Dendritic cell treated with granulocyte-macrophage colony-stimulating factor and Interleukin-4, amounts not matched to agents 40 ng/mL and 50 ng/mL, for 4 days (primary cell): Measurements from ENCODE around the gene PECR.
"Not testable (repeated sequence)": the region's sequence is repeated elsewhere in the genome, so short reads cannot be mapped to it uniquely, and the experiment has no call there.

Source experiments
- H3K27ac Mint-ChIP-seq: one replicate; pipeline ENCODE4 v1.8.0; 2022; ENCODE audit warnings: mild to moderate bottlenecking, mixed read lengths
- H3K27me3 Mint-ChIP-seq: one replicate; pipeline ENCODE4 v1.8.0; 2022; ENCODE audit warnings: mild to moderate bottlenecking, mixed read lengths
- H3K36me3 Mint-ChIP-seq: one replicate; pipeline ENCODE4 v1.8.0; 2022; ENCODE audit warnings: low read depth, mixed read lengths
- H3K4me1 Mint-ChIP-seq: one replicate; pipeline ENCODE4 v1.8.0; 2022; ENCODE audit warnings: low read depth, mixed read lengths
- H3K4me3 Mint-ChIP-seq: one replicate; pipeline ENCODE4 v1.8.0; 2022; ENCODE audit warnings: mild to moderate bottlenecking, moderate library complexity, mixed read lengths
- H3K9me3 Mint-ChIP-seq: one replicate; pipeline ENCODE4 v1.8.0; 2022; ENCODE audit warnings: mixed read lengths
- intact Hi-C: fragments of 100-400 bp; cut with micrococcal nuclease; formaldehyde crosslinking; loops from one replicate; pipeline ENCODE4 v1.15.0; 2022

The PECR gene

GRCh38 chr2:216018709-216019108, 62.9 kb downstream of the PECR start:
- Mint-ChIP-seq H3K27me3 (no peaks in the 10 kb centered on the region), H3K4me1 (peaks cover 12% of the 10 kb centered on the region), H3K36me3 (no peaks in the 10 kb centered on the region), H3K27ac (no peak overlapping the region), H3K9me3 (no peaks in the 10 kb centered on the region), H3K4me3 (no peak overlapping the region)
- intact Hi-C loops, result no loop called here

- H3K36me3 Mint-ChIP-seq, result peaks cover 8% of the 10 kb centered on the region
- intact Hi-C loops, result no loop called here
- no peak overlapping the region for H3K4me3 Mint-ChIP-seq
- no peak overlapping the region for H3K27ac Mint-ChIP-seq
- H3K9me3 Mint-ChIP-seq, result no peaks in the 10 kb centered on the region
- peaks cover 13% of the 10 kb centered on the region for H3K4me1 Mint-ChIP-seq
- peaks cover 4% of the 10 kb centered on the region for H3K27me3 Mint-ChIP-seq
Observed at GRCh38 chr2:216017365-216017764, 64.2 kb downstream of the PECR start.

- peaks cover 4% of the 10 kb centered on the region for H3K27me3 Mint-ChIP-seq
- peaks cover 8% of the 10 kb centered on the region for H3K36me3 Mint-ChIP-seq
- no peaks in the 10 kb centered on the region for H3K9me3 Mint-ChIP-seq
- H3K27ac Mint-ChIP-seq, result no peak overlapping the region
- intact Hi-C loops, result no loop called here
- H3K4me1 Mint-ChIP-seq, result peaks cover 19% of the 10 kb centered on the region
- H3K4me3 Mint-ChIP-seq, result no peak overlapping the region
Observed at GRCh38 chr2:216016581-216016980, 65.0 kb downstream of the PECR start.

GRCh38 chr2:216015722-216016464, 65.7 kb downstream of the PECR start:
- Mint-ChIP-seq H3K4me3 (no peak overlapping the region), H3K27me3 (peaks cover 4% of the 10 kb centered on the region), H3K36me3 (peaks cover 8% of the 10 kb centered on the region), H3K4me1 (peaks cover 19% of the 10 kb centered on the region), H3K9me3 (no peaks in the 10 kb centered on the region), H3K27ac (no peak overlapping the region)
- intact Hi-C loops, result no loop called here

- Mint-ChIP-seq H3K27me3 (peaks cover 4% of the 10 kb centered on the region), H3K9me3 (no peaks in the 10 kb centered on the region), H3K4me3 (no peak overlapping the region), H3K27ac (no peak overlapping the region), H3K4me1 (peaks cover 19% of the 10 kb centered on the region), H3K36me3 (peaks cover 8% of the 10 kb centered on the region)
- intact Hi-C loops, result no loop called here
Observed at GRCh38 chr2:216014986-216015385, 66.6 kb downstream of the PECR start.

- H3K36me3 Mint-ChIP-seq, result peaks cover 8% of the 10 kb centered on the region
- intact Hi-C loops, result no loop called here
- H3K27me3 Mint-ChIP-seq, result peaks cover 4% of the 10 kb centered on the region
- H3K9me3 Mint-ChIP-seq, result no peaks in the 10 kb centered on the region
- H3K27ac Mint-ChIP-seq, result no peak overlapping the region
- no peak overlapping the region for H3K4me3 Mint-ChIP-seq
- H3K4me1 Mint-ChIP-seq, result peaks cover 19% of the 10 kb centered on the region
Observed at GRCh38 chr2:216014006-216014405, 67.6 kb downstream of the PECR start.

GRCh38 chr2:216013080-216013909, 68.3 kb downstream of the PECR start, which contains the start of gene MREG:
Gene MREG, minus strand, starts transcription at chr2:216013551. Its CDS starts 224 bp downstream, at chr2:216013327.
- Mint-ChIP-seq H3K4me3 (peak within 1 kb of the TSS; percentile 85), H3K9me3 (no peaks in the 10 kb centered on the region), H3K4me1 (peaks cover 19% of the 10 kb centered on the region), H3K27ac (peak within 1 kb of the TSS; percentile 74), H3K27me3 (peaks cover 4% of the 10 kb centered on the region), H3K36me3 (peaks cover 8% of the 10 kb centered on the region)
- intact Hi-C loops, result no loop called here

- Mint-ChIP-seq H3K4me3 (peak overlapping the region; percentile 85), H3K27ac (peak overlapping the region; percentile 74), H3K9me3 (no peaks in the 10 kb centered on the region), H3K36me3 (peaks cover 8% of the 10 kb centered on the region), H3K27me3 (peaks cover 4% of the 10 kb centered on the region), H3K4me1 (peaks cover 19% of the 10 kb centered on the region)
- intact Hi-C loops, result loop anchor here (1.0 kb wide), 1 partner anchor 62 kb away; no protein-coding TSS in a partner anchor
Observed at GRCh38 chr2:216012830-216013079, 68.9 kb downstream of the PECR start.

GRCh38 chr2:216012133-216012829, 69.3 kb downstream of the PECR start:
- Mint-ChIP-seq H3K9me3 (no peaks in the 10 kb centered on the region), H3K4me1 (peaks cover 19% of the 10 kb centered on the region), H3K36me3 (peaks cover 8% of the 10 kb centered on the region), H3K27me3 (peaks cover 4% of the 10 kb centered on the region), H3K4me3 (peak overlapping the region; percentile 85), H3K27ac (peak overlapping the region; percentile 74)
- intact Hi-C loops, result loop anchor here (1.0 kb wide), 1 partner anchor 62 kb away; no protein-coding TSS in a partner anchor

GRCh38 chr2:216009215-216009614, 72.4 kb downstream of the PECR start:
- intact Hi-C loops, H3K4me3 Mint-ChIP-seq, H3K9me3 Mint-ChIP-seq, H3K27me3 Mint-ChIP-seq: not testable (repeated sequence)
- Mint-ChIP-seq H3K27ac (peak overlapping the region; percentile 30), H3K4me1 (peaks cover 34% of the 10 kb centered on the region), H3K36me3 (peaks cover 15% of the 10 kb centered on the region)

GRCh38 chr2:216008387-216008786, 73.2 kb downstream of the PECR start:
- peaks cover 4% of the 10 kb centered on the region for H3K27me3 Mint-ChIP-seq
- no peak overlapping the region for H3K27ac Mint-ChIP-seq
- intact Hi-C loops, result no loop called here
- H3K4me1 Mint-ChIP-seq, result peaks cover 38% of the 10 kb centered on the region
- peaks cover 20% of the 10 kb centered on the region for H3K36me3 Mint-ChIP-seq
- no peak overlapping the region for H3K4me3 Mint-ChIP-seq
- no peaks in the 10 kb centered on the region for H3K9me3 Mint-ChIP-seq

GRCh38 chr2:216006164-216006663, 75.4 kb downstream of the PECR start:
- intact Hi-C loops, result no loop called here
- peak overlapping the region; percentile 45 for H3K4me3 Mint-ChIP-seq
- peak overlapping the region; percentile 94 for H3K27ac Mint-ChIP-seq
- H3K9me3 Mint-ChIP-seq, result no peaks in the 10 kb centered on the region
- no peaks in the 10 kb centered on the region for H3K27me3 Mint-ChIP-seq
- H3K4me1 Mint-ChIP-seq, result peaks cover 44% of the 10 kb centered on the region
- H3K36me3 Mint-ChIP-seq, result peaks cover 12% of the 10 kb centered on the region

GRCh38 chr2:216004697-216005283, 76.8 kb downstream of the PECR start:
- H3K27ac Mint-ChIP-seq, result peak overlapping the region; percentile 94
- H3K27me3 Mint-ChIP-seq, result no peaks in the 10 kb centered on the region
- peaks cover 12% of the 10 kb centered on the region for H3K36me3 Mint-ChIP-seq
- peaks cover 44% of the 10 kb centered on the region for H3K4me1 Mint-ChIP-seq
- H3K9me3 Mint-ChIP-seq, result no peaks in the 10 kb centered on the region
- intact Hi-C loops, result no loop called here
- peak overlapping the region; percentile 61 for H3K4me3 Mint-ChIP-seq
